Peyer's patch (tissue), 4 donors: ENCODE data around the gene USP31.

Source experiments
- POLR2A ChIP-seq, 2 donors: fragments of 450-650 bp; IDR thresholded peaks; one replicate each; pipeline ENCODE4 v1.5.1; 2017; ENCODE audit warnings: antibody characterized with exemption in 2 of 2, mild to moderate bottlenecking in 2 of 2, moderate library complexity in 2 of 2
- TF ChIP-seq, protein P1 (sequence below), 6 experiments: fragments of 450-650 bp in 4 of 6; fragments of 200-600 bp in 2 of 6; sonication (generic) in 1 of 6; IDR thresholded peaks; one replicate each; pipeline ENCODE4 v1.5.1; 2017 to 2019; ENCODE audit warnings: antibody characterized with exemption in 6 of 6, mild to moderate bottlenecking in 3 of 6, moderate library complexity in 1 of 6

GRCh38 chr16:23141500-23141899 lies 7.8 kb downstream of the USP31 start:
- no peak for TF ChIP-seq POLR2A (IDR thresholded peaks at IDR 0.05)
- TF ChIP-seq, protein P1, sequence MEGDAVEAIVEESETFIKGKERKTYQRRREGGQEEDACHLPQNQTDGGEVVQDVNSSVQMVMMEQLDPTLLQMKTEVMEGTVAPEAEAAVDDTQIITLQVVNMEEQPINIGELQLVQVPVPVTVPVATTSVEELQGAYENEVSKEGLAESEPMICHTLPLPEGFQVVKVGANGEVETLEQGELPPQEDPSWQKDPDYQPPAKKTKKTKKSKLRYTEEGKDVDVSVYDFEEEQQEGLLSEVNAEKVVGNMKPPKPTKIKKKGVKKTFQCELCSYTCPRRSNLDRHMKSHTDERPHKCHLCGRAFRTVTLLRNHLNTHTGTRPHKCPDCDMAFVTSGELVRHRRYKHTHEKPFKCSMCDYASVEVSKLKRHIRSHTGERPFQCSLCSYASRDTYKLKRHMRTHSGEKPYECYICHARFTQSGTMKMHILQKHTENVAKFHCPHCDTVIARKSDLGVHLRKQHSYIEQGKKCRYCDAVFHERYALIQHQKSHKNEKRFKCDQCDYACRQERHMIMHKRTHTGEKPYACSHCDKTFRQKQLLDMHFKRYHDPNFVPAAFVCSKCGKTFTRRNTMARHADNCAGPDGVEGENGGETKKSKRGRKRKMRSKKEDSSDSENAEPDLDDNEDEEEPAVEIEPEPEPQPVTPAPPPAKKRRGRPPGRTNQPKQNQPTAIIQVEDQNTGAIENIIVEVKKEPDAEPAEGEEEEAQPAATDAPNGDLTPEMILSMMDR (IDR thresholded peaks at IDR 0.05) = no peak
